SK-N-MC (cell line): ENCODE results near the gene ANKFY1.
A peak's percentile ranks its signal among the peaks of the same experiment; 100 is the strongest.

Experiments used
- DNase-seq: peaks from one replicate; pipeline ENCODE4 v3.0.0-alpha.2; 2011; ENCODE audit warnings: low read depth, low spot score
- H3K27ac ChIP-seq: fragments of 200-600 bp; sonication (generic); 2 replicates; pipeline ENCODE4 v1.5.1; 2016; ENCODE audit warnings: mixed run types
- H3K36me3 ChIP-seq: fragments of 200-600 bp; sonication (generic); 2 replicates; pipeline ENCODE4 v1.6.1; 2017; ENCODE audit warnings: antibody characterized with exemption, low read length, mixed read lengths; ENCODE audit not compliant: insufficient read depth
- H3K4me3 ChIP-seq: fragments of 200-600 bp; sonication (generic); 2 replicates; pipeline ENCODE4 v1.5.1; 2016
- H3K9ac ChIP-seq: fragments of 200-600 bp; sonication (generic); 2 replicates; pipeline ENCODE4 v1.8.0; 2017; ENCODE audit warnings: mixed run types, mixed read lengths; ENCODE audit not compliant: insufficient read length
- H3K9me3 ChIP-seq: fragments of 200-600 bp; sonication (generic); 2 replicates; pipeline ENCODE4 v1.6.1; 2017; ENCODE audit warnings: low read depth, mild to moderate bottlenecking, antibody characterized with exemption, low read length, moderate library complexity, mixed read lengths
- EZH2 ChIP-seq: fragments of 200-600 bp; sonication (generic); IDR thresholded peaks from one replicate; pipeline ENCODE4 v1.6.1; 2017; ENCODE audit warnings: antibody characterized with exemption
- FOXP2 ChIP-seq: optimal IDR thresholded peaks from 2 replicates; pipeline ENCODE3; 2011; ENCODE audit warnings: mild to moderate bottlenecking, moderate library complexity; ENCODE audit not compliant: insufficient read depth; ENCODE audit errors: extremely low read length, control extremely low read depth
- POLR2AphosphoS5 ChIP-seq: IDR thresholded peaks from 2 replicates; pipeline ENCODE4 v1.6.1; 2012; ENCODE audit warnings: mild to moderate bottlenecking, low read depth, low read length, borderline replicate concordance

ANKFY1 gene

GRCh38 chr17:4263282-4264215, at the start of gene ANKFY1:
Gene ANKFY1 (minus strand): TSS chr17:4263979. CDS start chr17:4263941, 38 bp downstream.
- Histone ChIP-seq H3K36me3 (peaks cover 36% of the 10 kb centered on the region), H3K9ac (peak within 1 kb of the TSS; percentile 97), H3K9me3 (peaks cover 10% of the 10 kb centered on the region; the same call in 1 of the 2 replicates), H3K27ac (peak within 1 kb of the TSS; percentile 71), H3K4me3 (peak within 1 kb of the TSS; percentile 96)
- TF ChIP-seq POLR2AphosphoS5 (peak; percentile 87; the same call in 1 of the 2 replicates), EZH2 (no peak)
- peak; percentile 14 for DNase-seq

- H3K9ac ChIP-seq = no peak overlapping the region
- no peak for DNase-seq
- peak overlapping the region; percentile 34; the same call in 1 of the 2 replicates for H3K4me3 ChIP-seq
- no peak for TF ChIP-seq EZH2
- TF ChIP-seq POLR2AphosphoS5 = no peak
- no peak for TF ChIP-seq FOXP2
- H3K9me3 ChIP-seq = no peaks in the 10 kb centered on the region
- peaks cover 18% of the 10 kb centered on the region for H3K36me3 ChIP-seq
- peak overlapping the region; percentile 49 for H3K27ac ChIP-seq
These were observed 46.7 kb upstream of the ANKFY1 start for GRCh38 chr17:4310354-4311060.

GRCh38 chr17:4309897-4310296, 46.1 kb upstream of the ANKFY1 start:
- Histone ChIP-seq H3K27ac (peak overlapping the region; percentile 49), H3K4me3 (peak overlapping the region; percentile 34; the same call in 1 of the 2 replicates), H3K36me3 (peaks cover 18% of the 10 kb centered on the region), H3K9me3 (no peaks in the 10 kb centered on the region), H3K9ac (no peak overlapping the region)
- no peak for DNase-seq
- no peak for TF ChIP-seq EZH2
- no peak for TF ChIP-seq FOXP2
- no peak for TF ChIP-seq POLR2AphosphoS5

GRCh38 chr17:4307179-4307930, 43.6 kb upstream of the ANKFY1 start:
- Histone ChIP-seq H3K27ac (no peak overlapping the region), H3K4me3 (no peak overlapping the region)
- DNase-seq = no peak

GRCh38 chr17:4305224-4305623, 41.4 kb upstream of the ANKFY1 start:
- no peak for DNase-seq
- H3K36me3 ChIP-seq = peaks cover 48% of the 10 kb centered on the region
- H3K4me3 ChIP-seq = no peak overlapping the region
- no peaks in the 10 kb centered on the region for H3K9me3 ChIP-seq
- H3K27ac ChIP-seq = no peak overlapping the region
- no peak for TF ChIP-seq FOXP2
- TF ChIP-seq EZH2 = no peak
- TF ChIP-seq POLR2AphosphoS5 = no peak
- no peak overlapping the region for H3K9ac ChIP-seq

More at GRCh38 chr17:4307179-4307930, 43.6 kb upstream of the ANKFY1 start:
- TF ChIP-seq FOXP2 (no peak), EZH2 (no peak), POLR2AphosphoS5 (no peak)
- no peaks in the 10 kb centered on the region for H3K9me3 ChIP-seq
- H3K36me3 ChIP-seq = peaks cover 37% of the 10 kb centered on the region
- no peak overlapping the region for H3K9ac ChIP-seq

- TF ChIP-seq POLR2AphosphoS5 (no peak), EZH2 (no peak), FOXP2 (no peak)
- Histone ChIP-seq H3K9ac (no peak overlapping the region), H3K9me3 (no peaks in the 10 kb centered on the region), H3K4me3 (no peak overlapping the region), H3K36me3 (peaks cover 48% of the 10 kb centered on the region), H3K27ac (no peak overlapping the region)
- no peak for DNase-seq
These were observed 40.7 kb upstream of the ANKFY1 start for GRCh38 chr17:4304417-4305027.

- TF ChIP-seq FOXP2 = no peak
- no peak for TF ChIP-seq EZH2
- DNase-seq = no peak
- H3K9me3 ChIP-seq = no peaks in the 10 kb centered on the region
- no peak overlapping the region for H3K4me3 ChIP-seq
- no peak overlapping the region for H3K9ac ChIP-seq
- peaks cover 61% of the 10 kb centered on the region for H3K36me3 ChIP-seq
- no peak overlapping the region for H3K27ac ChIP-seq
These were observed 37.3 kb upstream of the ANKFY1 start for GRCh38 chr17:4301066-4301465.
